NCI-H2029 treated with DMSO at 0.1 percent for 48 hours (cell line): ENCODE measurements around the gene ZNF366.

Experiments
- DNase-seq: peaks from one replicate; lab custom pipeline; 2025; lab: John Stamatoyannopoulos, UW

The ZNF366 gene

GRCh38 chr5:72519111-72519510 is 11.9 kb upstream of the ZNF366 start:
- DNase-seq = no peak

- DNase-seq = no peak
Measured at GRCh38 chr5:72518001-72518683, 10.9 kb upstream of the ZNF366 start.

GRCh38 chr5:72516916-72517315 is 9.7 kb upstream of the ZNF366 start:
- no peak for DNase-seq

GRCh38 chr5:72515211-72515610 is 8.0 kb upstream of the ZNF366 start:
- DNase-seq = peak; percentile 82

GRCh38 chr5:72512593-72512860 is 5.3 kb upstream of the ZNF366 start:
- DNase-seq = no peak

- DNase-seq = no peak
Measured at GRCh38 chr5:72511774-72512592, 4.8 kb upstream of the ZNF366 start.

- DNase-seq = no peak
Measured at GRCh38 chr5:72511366-72511765, 4.2 kb upstream of the ZNF366 start.

- DNase-seq = no peak
Measured at GRCh38 chr5:72510610-72511181, 3.5 kb upstream of the ZNF366 start.

GRCh38 chr5:72509401-72509800 is 2.2 kb upstream of the ZNF366 start:
- no peak for DNase-seq

GRCh38 chr5:72508241-72509170 is 1.3 kb upstream of the ZNF366 start:
- DNase-seq = no peak

GRCh38 chr5:72507907-72508238 is 663 bp upstream of the ZNF366 start:
- DNase-seq = no peak

- DNase-seq = no peak
Measured at GRCh38 chr5:72506158-72506549, 1.1 kb downstream of the ZNF366 start.

GRCh38 chr5:72505539-72506157 is 1.6 kb downstream of the ZNF366 start:
- no peak for DNase-seq

GRCh38 chr5:72505016-72505415 is 2.2 kb downstream of the ZNF366 start:
- DNase-seq = no peak

GRCh38 chr5:72503888-72504491 is 3.2 kb downstream of the ZNF366 start:
- DNase-seq = no peak

- no peak for DNase-seq
Measured at GRCh38 chr5:72501488-72501887, 5.7 kb downstream of the ZNF366 start.

- DNase-seq = no peak
Measured at GRCh38 chr5:72499730-72500129, 7.5 kb downstream of the ZNF366 start.

- DNase-seq = no peak
Measured at GRCh38 chr5:72499090-72499489, 8.1 kb downstream of the ZNF366 start.

- no peak for DNase-seq
Measured at GRCh38 chr5:72498284-72498683, 8.9 kb downstream of the ZNF366 start.

GRCh38 chr5:72497823-72498222 is 9.4 kb downstream of the ZNF366 start:
- no peak for DNase-seq

- no peak for DNase-seq
Measured at GRCh38 chr5:72495410-72495809, 11.8 kb downstream of the ZNF366 start.
